ENCODE measurements around the gene GYPC. TPM values are rescaled to one million over a fixed set of nuclear protein-coding genes. Genes with fewer than 3 reads are reported as not detected.

GYPC gene
- total and polyA plus RNA-seq, 4 donors = 8.7 to 419 (median 12.3) TPM

- H3K27me3 ChIP-seq (ENCODE audit: control insufficient read depth in 4 of 4, insufficient read depth in 4 of 4, low read length in 3 of 4) = no peaks in the 10 kb centered on the region
- DNase-seq (ENCODE audit: low spot score) = no peak
- no peak for TF ChIP-seq CTCF (IDR thresholded peaks at IDR 0.05; ENCODE audit: low read depth, low read length, missing input control)
- no peak for TF ChIP-seq TAF1 (conservative IDR thresholded peaks at IDR 0.05)
- no peak for TF ChIP-seq ZBTB33 (IDR thresholded peaks at IDR 0.05)
- TF ChIP-seq HNF4A (conservative IDR thresholded peaks at IDR 0.05) = no peak
- no peak for TF ChIP-seq EGR1 (IDR thresholded peaks at IDR 0.05; ENCODE audit: low read depth in 2 of 2)
- TF ChIP-seq JUND (IDR thresholded peaks at IDR 0.05) = no peak
- no peak for TF ChIP-seq FOXA2 (IDR thresholded peaks at IDR 0.05)
- no peak for TF ChIP-seq MAX (IDR thresholded peaks at IDR 0.05)
- no peak for TF ChIP-seq GABPA (IDR thresholded peaks at IDR 0.05 in 1 of 2, conservative IDR thresholded peaks at IDR 0.05 in 1 of 2)
- no peaks in the 10 kb centered on the region for H3K9me3 ChIP-seq (ENCODE audit: control insufficient read depth in 4 of 4, low read length in 3 of 4)
- WGBS = 68% methylated on average over 6 of the region's 6 CpGs
- no peak overlapping the region for H3K4me3 ChIP-seq (ENCODE audit: low read depth in 1 of 3, low read length in 3 of 3)
- H3K9ac ChIP-seq (ENCODE audit: low read depth in 1 of 2, low read length in 2 of 2) = no peak overlapping the region
- peak overlapping the region in 1 of 2 donors; percentile 6 for H3K27ac ChIP-seq (ENCODE audit: low read depth in 1 of 2, low read length in 2 of 2)
- H3K36me3 ChIP-seq (ENCODE audit: control insufficient read depth in 4 of 4, insufficient read depth in 3 of 4, low read depth in 1 of 4, low read length in 3 of 4) = no peaks in the 10 kb centered on the region
- peaks cover 0 to 4% (median 0%) of the 10 kb centered on the region in 4 donors for H3K4me1 ChIP-seq (ENCODE audit: control insufficient read depth in 4 of 4, insufficient read depth in 4 of 4, low read length in 3 of 4)
Observed at GRCh38 chr2:126669772-126670171, 13.8 kb downstream of the GYPC start.

- WGBS = 89% methylated on average over 7 of the region's 7 CpGs
- no peaks in the 10 kb centered on the region for H3K36me3 ChIP-seq (ENCODE audit: control insufficient read depth in 4 of 4, insufficient read depth in 3 of 4, low read depth in 1 of 4, low read length in 3 of 4)
- no peak for DNase-seq (ENCODE audit: low spot score)
- no peak overlapping the region for H3K9ac ChIP-seq (ENCODE audit: low read depth in 1 of 2, low read length in 2 of 2)
- H3K27ac ChIP-seq (ENCODE audit: low read depth in 1 of 2, low read length in 2 of 2) = no peak overlapping the region
- no peaks in the 10 kb centered on the region for H3K27me3 ChIP-seq (ENCODE audit: control insufficient read depth in 4 of 4, insufficient read depth in 4 of 4, low read length in 3 of 4)
- no peak overlapping the region for H3K4me3 ChIP-seq (ENCODE audit: low read depth in 1 of 3, low read length in 3 of 3)
- H3K4me1 ChIP-seq (ENCODE audit: control insufficient read depth in 4 of 4, insufficient read depth in 4 of 4, low read length in 3 of 4) = peaks cover 0 to 4% (median 0%) of the 10 kb centered on the region in 4 donors
- H3K9me3 ChIP-seq (ENCODE audit: control insufficient read depth in 4 of 4, low read length in 3 of 4) = peaks cover 2 to 7% (median 4%) of the 10 kb centered on the region in 4 donors
- no peak for TF ChIP-seq FOXA1 (IDR thresholded peaks at IDR 0.05)
- TF ChIP-seq RXRA (IDR thresholded peaks at IDR 0.05) = no peak
- TF ChIP-seq YY1 (IDR thresholded peaks at IDR 0.05) = no peak
- no peak for TF ChIP-seq ZBTB33 (IDR thresholded peaks at IDR 0.05)
- no peak for TF ChIP-seq FOXA2 (IDR thresholded peaks at IDR 0.05)
- TF ChIP-seq ATF3 (IDR thresholded peaks at IDR 0.05) = no peak
- TF ChIP-seq RAD21 (IDR thresholded peaks at IDR 0.05) = no peak
- no peak for TF ChIP-seq NR2F2 (IDR thresholded peaks at IDR 0.05)
Observed at GRCh38 chr2:126671488-126671887, 15.5 kb downstream of the GYPC start.

All from liver (tissue), 9 donors.